Osteocyte (in vitro differentiated cells): ENCODE measurements around the gene VWF. TPM values are rescaled to one million over a fixed set of nuclear protein-coding genes. Genes with fewer than 3 reads are reported as not detected.

ENCODE experiments used
- DNase-seq: peaks from one replicate; pipeline ENCODE4 v3.0.0; 2021; ENCODE audit warnings: mixed read lengths; ENCODE audit not compliant: unreplicated experiment; ENCODE audit errors: extremely low spot score
- H3K27ac Mint-ChIP-seq: one replicate; pipeline ENCODE4 v1.8.0; 2021; ENCODE audit warnings: mild to moderate bottlenecking, mixed read lengths; ENCODE audit not compliant: unreplicated experiment
- H3K27me3 Mint-ChIP-seq: one replicate; pipeline ENCODE4 v1.8.0; 2021; ENCODE audit warnings: mixed read lengths; ENCODE audit not compliant: unreplicated experiment
- H3K36me3 Mint-ChIP-seq: one replicate; pipeline ENCODE4 v1.8.0; 2021; ENCODE audit warnings: mixed read lengths; ENCODE audit not compliant: unreplicated experiment
- H3K4me1 Mint-ChIP-seq: one replicate; pipeline ENCODE4 v1.8.0; 2021; ENCODE audit warnings: mixed read lengths; ENCODE audit not compliant: unreplicated experiment
- H3K4me3 Mint-ChIP-seq: one replicate; pipeline ENCODE4 v1.8.0; 2021; ENCODE audit warnings: mild to moderate bottlenecking, moderate library complexity, mixed read lengths; ENCODE audit not compliant: unreplicated experiment
- H3K9me3 Mint-ChIP-seq: one replicate; pipeline ENCODE4 v1.8.0; 2021; ENCODE audit warnings: mixed read lengths; ENCODE audit not compliant: unreplicated experiment
- CTCF ChIP-seq: fragments of 200-600 bp; sonication (generic); IDR thresholded peaks from 2 replicates; pipeline ENCODE4 v1.5.0; 2021; ENCODE audit warnings: antibody characterized with exemption, mild to moderate bottlenecking, moderate library complexity
- total RNA-seq: library from RNA; stranded (reverse); gene quantifications from 2 replicates; pipeline ENCODE4 v1.2.1, GENCODE V29; 2021

VWF gene
- total RNA-seq, 1 donor from 2014 or later, result 0.13 TPM

- H3K9me3 Mint-ChIP-seq, result no peaks in the 10 kb centered on the region
- H3K27me3 Mint-ChIP-seq, result peaks cover 4% of the 10 kb centered on the region
- no peak overlapping the region for H3K27ac Mint-ChIP-seq
- no peak for TF ChIP-seq CTCF
- no peak overlapping the region for H3K4me3 Mint-ChIP-seq
- H3K36me3 Mint-ChIP-seq, result no peaks in the 10 kb centered on the region
- no peak for DNase-seq
- H3K4me1 Mint-ChIP-seq, result peaks cover 2% of the 10 kb centered on the region
These were observed 139.0 kb downstream of the VWF start for GRCh38 chr12:5985471-5985870.

DNA sequence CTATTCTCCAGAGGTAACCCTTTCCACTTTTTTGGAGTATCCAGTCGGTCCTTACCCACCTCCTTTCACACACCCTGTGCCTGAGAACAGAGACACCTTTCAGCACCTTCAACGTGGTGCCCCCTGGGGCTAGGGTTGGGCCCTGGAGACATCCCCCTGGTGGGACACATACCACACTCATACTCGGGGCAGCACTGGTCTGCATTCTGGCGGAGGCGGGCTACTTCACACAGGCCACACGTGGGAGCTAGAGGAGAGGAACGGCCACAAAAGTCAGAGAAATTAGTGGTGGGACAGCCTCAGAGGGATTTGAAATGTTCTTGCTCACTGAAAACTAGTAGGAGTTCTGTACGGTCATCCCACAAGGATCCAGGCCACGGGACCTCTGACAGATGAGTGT lies 139.6 kb downstream of the VWF start:
- H3K4me1 Mint-ChIP-seq, result peaks cover 2% of the 10 kb centered on the region
- no peak for TF ChIP-seq CTCF
- DNase-seq, result no peak
- H3K4me3 Mint-ChIP-seq, result no peak overlapping the region
- H3K27me3 Mint-ChIP-seq, result peaks cover 6% of the 10 kb centered on the region
- H3K9me3 Mint-ChIP-seq, result no peaks in the 10 kb centered on the region
- no peak overlapping the region for H3K27ac Mint-ChIP-seq
- H3K36me3 Mint-ChIP-seq, result no peaks in the 10 kb centered on the region

DNA sequence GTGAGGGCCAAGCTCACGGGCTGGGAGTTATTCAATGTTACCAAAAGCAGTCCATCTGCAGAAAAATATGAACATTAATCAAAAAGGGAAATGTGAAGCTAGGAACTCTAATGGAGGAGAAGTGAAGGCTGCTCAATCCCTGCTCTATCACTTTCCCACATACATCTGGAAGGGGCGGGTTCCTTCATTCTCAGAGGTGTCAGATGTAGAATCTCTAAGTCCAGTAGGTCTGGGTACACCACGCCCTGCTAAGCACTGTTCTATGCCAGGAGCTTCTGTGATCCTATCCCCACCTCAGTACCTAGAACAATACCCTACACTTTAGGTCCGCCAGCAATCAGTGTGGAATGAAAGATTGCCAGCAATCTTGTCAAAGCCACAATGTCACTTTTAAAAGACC lies 142.4 kb downstream of the VWF start:
- no peak for TF ChIP-seq CTCF
- Mint-ChIP-seq H3K27ac (no peak overlapping the region), H3K36me3 (no peaks in the 10 kb centered on the region)

GRCh38 chr12:5977556-5977955 lies 146.9 kb downstream of the VWF start:
- TF ChIP-seq CTCF, result no peak
- Mint-ChIP-seq H3K27me3 (peaks cover 50% of the 10 kb centered on the region), H3K27ac (no peak overlapping the region), H3K4me1 (no peaks in the 10 kb centered on the region), H3K36me3 (no peaks in the 10 kb centered on the region), H3K9me3 (no peaks in the 10 kb centered on the region), H3K4me3 (no peak overlapping the region)
- no peak for DNase-seq

More for the DNA sequence above, 142.4 kb downstream of the VWF start:
- Mint-ChIP-seq H3K4me1 (no peaks in the 10 kb centered on the region), H3K9me3 (no peaks in the 10 kb centered on the region), H3K27me3 (peaks cover 16% of the 10 kb centered on the region), H3K4me3 (no peak overlapping the region)
- no peak for DNase-seq

GRCh38 chr12:5976711-5977110 lies 147.8 kb downstream of the VWF start:
- Mint-ChIP-seq H3K4me1 (no peaks in the 10 kb centered on the region), H3K27me3 (peaks cover 58% of the 10 kb centered on the region), H3K4me3 (no peak overlapping the region), H3K9me3 (no peaks in the 10 kb centered on the region), H3K27ac (no peak overlapping the region), H3K36me3 (no peaks in the 10 kb centered on the region)
- DNase-seq, result no peak
- TF ChIP-seq CTCF, result no peak
